ENCODE results near the gene CNP.

CNP gene

DNA sequence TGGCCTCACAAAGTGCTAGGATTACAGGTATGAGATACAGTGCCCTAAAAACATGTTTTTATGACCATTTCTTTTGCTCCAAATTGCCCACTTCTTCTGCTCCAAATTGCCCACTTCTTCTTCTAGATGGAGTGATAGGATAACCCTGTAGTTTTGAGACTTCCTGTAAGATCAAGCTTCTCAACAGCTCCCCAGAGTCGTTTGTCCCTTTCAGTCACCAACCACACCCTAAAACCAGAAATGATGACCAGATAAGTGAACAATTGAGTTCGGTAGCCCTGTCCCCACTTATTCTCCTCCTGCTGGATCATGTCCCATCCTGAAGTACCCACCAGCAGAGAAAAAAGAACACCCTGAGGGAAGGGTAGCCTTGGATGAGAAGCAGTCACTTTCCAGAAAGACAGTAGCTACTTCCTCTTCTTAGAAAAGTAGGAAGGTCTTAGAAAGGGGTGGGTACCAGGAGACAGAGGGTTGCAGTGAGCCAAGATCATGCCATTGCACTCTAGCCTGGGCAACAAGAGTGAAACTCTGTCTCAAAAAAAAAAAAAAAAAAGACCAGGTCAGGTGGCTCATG, 33.7 kb upstream of the CNP start:
- TF ChIP-seq, protein P1, sequence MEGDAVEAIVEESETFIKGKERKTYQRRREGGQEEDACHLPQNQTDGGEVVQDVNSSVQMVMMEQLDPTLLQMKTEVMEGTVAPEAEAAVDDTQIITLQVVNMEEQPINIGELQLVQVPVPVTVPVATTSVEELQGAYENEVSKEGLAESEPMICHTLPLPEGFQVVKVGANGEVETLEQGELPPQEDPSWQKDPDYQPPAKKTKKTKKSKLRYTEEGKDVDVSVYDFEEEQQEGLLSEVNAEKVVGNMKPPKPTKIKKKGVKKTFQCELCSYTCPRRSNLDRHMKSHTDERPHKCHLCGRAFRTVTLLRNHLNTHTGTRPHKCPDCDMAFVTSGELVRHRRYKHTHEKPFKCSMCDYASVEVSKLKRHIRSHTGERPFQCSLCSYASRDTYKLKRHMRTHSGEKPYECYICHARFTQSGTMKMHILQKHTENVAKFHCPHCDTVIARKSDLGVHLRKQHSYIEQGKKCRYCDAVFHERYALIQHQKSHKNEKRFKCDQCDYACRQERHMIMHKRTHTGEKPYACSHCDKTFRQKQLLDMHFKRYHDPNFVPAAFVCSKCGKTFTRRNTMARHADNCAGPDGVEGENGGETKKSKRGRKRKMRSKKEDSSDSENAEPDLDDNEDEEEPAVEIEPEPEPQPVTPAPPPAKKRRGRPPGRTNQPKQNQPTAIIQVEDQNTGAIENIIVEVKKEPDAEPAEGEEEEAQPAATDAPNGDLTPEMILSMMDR (IDR thresholded peaks at IDR 0.05; ENCODE audit: extremely low read depth, insufficient read depth, missing control alignments): no peak
- in situ Hi-C loops (cut with MboI; ENCODE audit: low pct_unique_long_range_greater_than_20kb, low sequenced_read_pairs, unreplicated experiment): no loop called here
- no peak for DNase-seq (ENCODE audit: low spot score)

DNA sequence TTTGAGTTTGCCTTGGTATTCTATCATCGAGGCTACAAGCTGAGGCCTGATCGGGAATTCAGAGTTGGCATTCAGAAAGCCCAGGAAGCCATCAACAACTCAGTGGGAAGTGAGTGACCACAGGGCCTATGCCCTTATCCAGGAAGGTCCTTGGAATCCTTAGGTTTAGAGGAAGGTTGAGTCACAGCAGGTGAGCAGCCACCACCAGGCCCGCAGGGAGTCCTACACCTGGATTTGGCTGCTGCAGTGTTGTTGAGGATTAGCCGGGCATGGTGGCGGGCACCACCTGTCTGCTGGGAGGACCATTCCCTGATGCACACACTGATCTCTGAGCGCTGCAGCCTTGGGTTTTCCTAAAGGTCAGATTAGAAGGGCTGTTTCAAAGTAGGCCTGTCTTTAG, 31.0 kb upstream of the CNP start:
- no peak for DNase-seq (ENCODE audit: low spot score)
- TF ChIP-seq, protein P1 (IDR thresholded peaks at IDR 0.05; ENCODE audit: extremely low read depth, insufficient read depth, missing control alignments): no peak
- in situ Hi-C loops (cut with MboI; ENCODE audit: low pct_unique_long_range_greater_than_20kb, low sequenced_read_pairs, unreplicated experiment): no loop called here

DNA sequence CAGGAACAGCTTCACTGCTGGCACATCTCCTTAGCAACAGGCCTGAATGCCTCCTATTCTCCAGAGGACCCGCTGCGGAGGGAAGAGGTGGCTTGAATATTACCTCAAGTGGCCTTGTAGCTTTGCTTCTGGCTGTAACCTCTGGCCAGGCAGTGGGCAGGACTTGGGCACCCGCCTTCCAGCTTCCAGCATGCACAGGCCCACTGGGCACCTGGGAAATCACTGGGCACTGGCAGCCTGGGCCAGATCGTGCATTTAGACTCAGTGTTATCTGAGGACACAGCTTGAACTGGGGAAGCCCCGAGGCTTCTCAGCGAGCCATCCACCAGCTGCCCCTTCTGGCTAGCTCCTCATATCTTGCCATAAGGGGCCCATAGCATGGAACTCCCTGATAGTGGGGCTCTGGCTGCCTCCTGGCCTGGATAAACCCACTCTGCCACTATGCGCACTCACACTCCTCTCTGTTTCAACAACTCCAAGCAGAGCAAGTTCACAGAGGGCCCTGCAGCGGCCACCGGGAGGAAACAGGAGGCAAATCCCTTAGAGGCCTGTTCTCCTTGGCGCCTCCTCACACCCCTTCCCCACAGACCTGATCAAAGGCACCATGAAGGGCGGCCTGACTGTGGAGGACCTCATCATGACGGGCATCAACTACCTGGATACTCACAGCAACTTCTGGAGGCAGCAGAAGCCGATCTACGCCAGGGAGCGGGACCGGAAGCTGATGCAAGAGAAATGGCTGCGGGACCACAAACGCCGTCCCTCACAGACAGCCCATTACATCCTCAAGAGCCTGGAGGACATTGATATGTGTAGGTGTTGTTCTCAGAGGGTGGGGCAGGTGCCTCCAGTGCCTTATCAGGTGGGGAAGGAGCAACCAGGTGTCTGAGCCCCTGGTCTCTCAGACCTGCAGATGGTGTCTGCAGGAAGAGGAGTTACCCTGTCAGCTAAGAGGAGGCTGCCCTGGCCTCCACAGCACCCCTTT, 28.3 kb upstream of the CNP start:
- DNase-seq (ENCODE audit: low spot score): no peak
- TF ChIP-seq, protein P1 (IDR thresholded peaks at IDR 0.05; ENCODE audit: extremely low read depth, insufficient read depth, missing control alignments): no peak
- in situ Hi-C loops (cut with MboI; ENCODE audit: low pct_unique_long_range_greater_than_20kb, low sequenced_read_pairs, unreplicated experiment): no loop called here

DNA sequence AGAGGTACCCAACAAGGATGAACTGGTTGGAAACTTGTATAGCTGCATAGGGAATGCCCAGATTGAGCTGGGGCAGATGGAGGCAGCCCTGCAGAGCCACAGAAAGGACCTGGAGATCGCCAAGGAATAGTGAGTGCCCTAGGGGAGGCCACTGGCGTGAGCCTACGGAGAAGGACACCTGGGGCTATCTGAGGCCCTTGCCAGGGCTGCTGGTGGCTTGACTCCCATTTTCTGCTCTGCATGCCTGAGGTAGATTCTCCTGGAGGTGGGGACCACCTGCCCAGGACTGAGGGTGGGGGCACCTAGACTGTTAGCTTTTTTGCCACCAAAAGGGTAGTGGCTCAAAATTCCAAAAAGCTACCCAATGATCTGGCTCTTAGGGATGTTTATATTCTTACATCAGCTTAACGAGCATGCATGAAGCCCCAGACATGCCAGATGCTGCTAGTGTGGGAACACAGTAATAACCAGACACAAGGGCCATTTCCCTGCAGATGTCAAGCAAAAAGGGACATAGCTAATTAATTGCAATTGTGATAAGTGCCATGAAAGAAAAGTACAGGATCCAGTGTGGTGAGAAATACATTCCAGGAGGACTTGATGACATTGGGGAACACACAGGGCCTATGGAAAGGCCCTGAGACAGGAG, 27.4 kb upstream of the CNP start:
- DNase-seq (ENCODE audit: low spot score): no peak
- TF ChIP-seq, protein P1 (IDR thresholded peaks at IDR 0.05; ENCODE audit: extremely low read depth, insufficient read depth, missing control alignments): no peak
- in situ Hi-C loops (cut with MboI; ENCODE audit: low pct_unique_long_range_greater_than_20kb, low sequenced_read_pairs, unreplicated experiment): no loop called here

DNA sequence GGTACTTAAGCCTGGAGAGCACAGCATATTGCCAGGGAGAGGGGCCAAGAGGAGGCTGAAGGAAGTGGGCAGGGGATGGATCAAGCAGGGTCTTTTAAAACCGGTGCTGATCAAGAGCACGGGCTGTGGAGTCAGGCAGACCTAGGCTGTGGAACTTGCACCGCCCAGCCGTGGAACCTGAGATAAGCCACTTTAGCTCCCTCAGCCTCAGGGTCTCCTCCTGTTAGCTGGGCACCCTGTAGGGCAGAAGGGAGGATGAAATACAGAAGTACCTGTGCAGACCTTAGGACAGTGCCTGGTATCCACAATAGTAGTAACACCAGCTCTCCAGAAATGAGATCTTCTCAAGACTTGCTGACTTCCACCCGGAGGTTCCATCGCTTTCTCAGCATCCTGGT, 26.9 kb upstream of the CNP start:
- in situ Hi-C loops (cut with MboI; ENCODE audit: low pct_unique_long_range_greater_than_20kb, low sequenced_read_pairs, unreplicated experiment): no loop called here
- no peak for DNase-seq (ENCODE audit: low spot score)
- TF ChIP-seq, protein P1 (IDR thresholded peaks at IDR 0.05; ENCODE audit: extremely low read depth, insufficient read depth, missing control alignments): no peak

DNA sequence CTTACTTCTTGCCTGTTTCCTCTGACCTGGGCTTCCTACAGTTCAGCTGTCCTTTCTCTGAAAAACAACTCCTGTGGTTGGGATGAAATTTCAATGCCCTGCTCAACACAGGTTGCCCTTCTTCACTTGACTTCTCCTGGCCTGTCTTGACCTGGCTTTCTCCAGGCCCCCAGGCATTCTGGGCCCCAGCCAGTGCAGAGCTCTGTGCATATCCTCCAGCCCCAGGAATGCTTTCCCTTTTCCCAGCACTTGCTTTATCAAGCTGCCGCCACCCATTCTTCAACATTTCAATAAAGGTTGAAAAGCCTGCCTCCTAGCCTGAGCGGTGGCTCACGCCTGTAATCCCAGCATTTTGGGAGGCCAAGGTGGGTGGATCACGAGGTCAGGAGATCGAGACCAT, 25.4 kb upstream of the CNP start:
- TF ChIP-seq, protein P1 (IDR thresholded peaks at IDR 0.05; ENCODE audit: extremely low read depth, insufficient read depth, missing control alignments): no peak
- in situ Hi-C loops (cut with MboI; ENCODE audit: low pct_unique_long_range_greater_than_20kb, low sequenced_read_pairs, unreplicated experiment): no loop called here
- DNase-seq (ENCODE audit: low spot score): no peak
